Muscle of leg (tissue), 11 donors: ENCODE data around the gene BICDL1. TPM values are rescaled to one million over a fixed set of nuclear protein-coding genes. Genes with fewer than 3 reads are reported as not detected.

Experiments used
- DNase-seq: peaks from one replicate; pipeline ENCODE4 v3.0.0; 2013
- H3K27ac ChIP-seq: one replicate; pipeline ENCODE4 v1.5.1; 2013; ENCODE audit warnings: mild to moderate bottlenecking, low read length, control low read depth
- H3K27me3 ChIP-seq: one replicate; pipeline ENCODE4 v1.6.1; 2013; ENCODE audit warnings: low read length; ENCODE audit not compliant: control insufficient read depth, insufficient read depth
- H3K36me3 ChIP-seq: one replicate; pipeline ENCODE4 v1.6.1; 2013; ENCODE audit warnings: low read length; ENCODE audit not compliant: control insufficient read depth, insufficient read depth
- H3K4me1 ChIP-seq: one replicate; pipeline ENCODE4 v1.6.1; 2013; ENCODE audit warnings: low read length; ENCODE audit not compliant: control insufficient read depth, insufficient read depth
- H3K4me3 ChIP-seq: one replicate; pipeline ENCODE4 v1.5.1; 2013; ENCODE audit warnings: low read length, control low read depth
- H3K9me3 ChIP-seq: replicated peaks from 2 replicates; pipeline ENCODE4 v1.6.1; 2013; ENCODE audit warnings: low read depth, low read length; ENCODE audit not compliant: control insufficient read depth
- WGBS: methylation state at CpG from one replicate; pipeline ENCODE4 v1.1.5; 2013; ENCODE audit warnings: missing lambda C conversion rate; ENCODE audit not compliant: insufficient coverage; 5-methylcytosine and 5-hydroxymethylcytosine counted together
- polyA plus RNA-seq, 8 donors: library from polyadenylated mRNA; unstranded; fragments of 120-200 nt; gene quantifications; one replicate each; pipeline versions ENCODE4 v1.2.1 to v1.2.3, GENCODE V29; 2013; ENCODE audit warnings: inconsistent platforms in 1 of 8, low replicate concordance in 1 of 8; ENCODE audit not compliant: insufficient read length in 8 of 8, insufficient read depth in 1 of 8
- total RNA-seq: library from RNA; stranded (reverse); fragments of 120-200 nt; gene quantifications from one replicate; pipeline ENCODE4 v1.2.4, GENCODE V29; 2013

BICDL1 gene
- total and polyA plus RNA-seq, 9 donors = 1.3 to 6.4 (median 3.4) TPM

- Histone ChIP-seq H3K4me3 (no peak overlapping the region), H3K27me3 (no peaks in the 10 kb centered on the region), H3K9me3 (no peaks in the 10 kb centered on the region), H3K4me1 (no peaks in the 10 kb centered on the region), H3K27ac (no peak overlapping the region), H3K36me3 (no peaks in the 10 kb centered on the region)
- 84% methylated on average over 4 of the region's 6 CpGs for WGBS
- no peak for DNase-seq
These were observed 87.6 kb downstream of the BICDL1 start for GRCh38 chr12:120076651-120077050.

- DNase-seq = no peak
- Histone ChIP-seq H3K27me3 (no peaks in the 10 kb centered on the region), H3K9me3 (no peaks in the 10 kb centered on the region), H3K4me1 (no peaks in the 10 kb centered on the region), H3K27ac (no peak overlapping the region), H3K4me3 (no peak overlapping the region), H3K36me3 (no peaks in the 10 kb centered on the region)
- 92% methylated on average over 5 of the region's 6 CpGs for WGBS
These were observed 88.2 kb downstream of the BICDL1 start for GRCh38 chr12:120077260-120077659.

DNA sequence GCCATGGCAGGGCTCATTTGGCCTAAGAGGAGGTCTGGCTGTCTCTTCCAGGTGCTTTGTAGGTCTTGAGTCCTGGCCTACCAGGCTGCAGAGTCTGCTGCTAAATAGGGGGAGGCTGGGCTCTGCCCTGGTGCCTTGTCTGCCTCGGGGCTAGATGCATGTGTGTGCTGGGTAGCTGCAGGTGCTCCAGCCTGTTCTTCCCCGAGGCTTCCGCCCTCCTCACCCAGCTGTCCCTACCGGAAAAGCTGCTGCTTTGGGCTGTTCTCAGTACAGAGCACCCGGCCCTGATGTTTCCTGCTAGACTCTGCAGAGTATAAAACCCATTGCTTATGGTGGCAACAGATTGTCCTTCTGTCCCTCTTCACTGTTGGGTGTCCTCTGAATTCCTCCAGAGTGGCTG is 89.8 kb downstream of the BICDL1 start:
- Histone ChIP-seq H3K36me3 (no peaks in the 10 kb centered on the region), H3K9me3 (no peaks in the 10 kb centered on the region), H3K27me3 (no peaks in the 10 kb centered on the region), H3K27ac (no peak overlapping the region), H3K4me1 (no peaks in the 10 kb centered on the region), H3K4me3 (no peak overlapping the region)
- no peak for DNase-seq
- WGBS = 52% methylated on average over 5 of the region's 5 CpGs

- Histone ChIP-seq H3K27me3 (no peaks in the 10 kb centered on the region), H3K9me3 (no peaks in the 10 kb centered on the region), H3K4me1 (no peaks in the 10 kb centered on the region), H3K27ac (no peak overlapping the region), H3K36me3 (no peaks in the 10 kb centered on the region), H3K4me3 (no peak overlapping the region)
- WGBS = 86% methylated on average over 5 of the region's 9 CpGs
- no peak for DNase-seq
These were observed 90.7 kb downstream of the BICDL1 start for GRCh38 chr12:120079411-120080400.

DNA sequence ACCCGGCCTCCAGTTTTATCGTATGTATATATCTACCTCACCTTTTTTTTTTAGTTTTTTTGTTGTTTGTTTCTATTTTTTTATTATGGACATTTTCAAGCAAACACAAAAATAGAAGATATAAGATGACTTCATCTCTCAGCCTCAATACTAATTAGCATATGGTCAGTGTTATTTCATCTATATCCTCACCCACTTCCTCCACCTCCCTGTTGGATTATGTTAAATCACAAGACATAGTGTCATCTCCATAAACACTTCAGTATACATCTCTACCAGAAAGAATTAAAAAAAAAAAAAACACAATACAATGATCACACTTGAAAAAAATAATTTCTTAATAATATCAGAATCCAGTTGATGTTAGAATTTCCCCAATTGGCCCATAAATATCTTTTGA is 92.6 kb downstream of the BICDL1 start:
- no peak overlapping the region for H3K4me3 ChIP-seq
- no peaks in the 10 kb centered on the region for H3K27me3 ChIP-seq
- H3K36me3 ChIP-seq = no peaks in the 10 kb centered on the region
- H3K9me3 ChIP-seq = no peaks in the 10 kb centered on the region
- WGBS = no CpG with 5 or more reads among the region's 2 CpGs
- peaks cover 2% of the 10 kb centered on the region for H3K4me1 ChIP-seq
- DNase-seq = no peak
- no peak overlapping the region for H3K27ac ChIP-seq

GRCh38 chr12:120085920-120086645 is 97.0 kb downstream of the BICDL1 start:
- Histone ChIP-seq H3K9me3 (no peaks in the 10 kb centered on the region), H3K27ac (no peak overlapping the region), H3K36me3 (no peaks in the 10 kb centered on the region), H3K4me3 (no peak overlapping the region), H3K4me1 (peaks cover 24% of the 10 kb centered on the region), H3K27me3 (no peaks in the 10 kb centered on the region)
- no CpG with 5 or more reads among the region's 6 CpGs for WGBS
- no peak for DNase-seq

DNA sequence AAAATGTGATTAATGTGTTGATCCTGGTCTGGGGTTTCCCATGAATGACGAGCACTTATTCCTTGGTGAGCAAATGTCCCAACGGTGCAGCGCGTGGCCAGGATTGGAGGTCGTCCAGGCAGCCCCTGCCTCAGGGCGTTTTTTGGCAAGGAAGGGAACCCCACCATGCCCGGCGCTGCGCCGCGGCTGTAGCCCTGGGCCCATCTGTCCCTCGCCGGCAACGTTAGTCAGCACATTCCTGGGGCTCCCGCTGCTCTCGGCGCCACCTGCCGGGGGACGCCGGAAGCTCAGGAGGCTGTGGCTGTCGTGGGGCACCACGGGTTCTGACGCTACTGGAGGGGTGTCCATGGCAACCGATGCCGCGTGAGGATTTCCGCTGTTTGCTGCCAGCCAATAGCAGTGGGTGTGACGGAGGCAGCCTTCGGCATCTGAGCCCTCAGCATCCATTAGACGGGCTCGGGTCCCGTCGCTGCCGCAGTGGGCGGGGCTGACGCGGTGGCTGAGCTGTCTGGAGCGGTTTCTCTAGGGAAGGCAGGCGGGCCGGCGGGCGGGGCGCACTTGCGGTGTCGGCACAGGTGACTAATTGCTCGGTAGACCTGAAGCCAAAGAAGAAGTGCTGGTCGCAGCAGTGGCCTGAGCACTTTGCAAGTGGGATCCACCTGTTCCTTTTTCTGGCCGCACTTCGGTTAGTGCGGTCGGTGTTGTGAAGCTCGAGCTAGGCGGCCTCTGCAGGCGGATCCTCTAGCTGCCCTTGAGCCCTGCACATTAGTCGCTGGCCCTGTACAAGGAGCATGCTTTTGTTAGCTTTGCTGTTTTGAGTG is 98.0 kb downstream of the BICDL1 start:
- H3K27ac ChIP-seq = peak overlapping the region; percentile 22
- H3K4me1 ChIP-seq = peaks cover 28% of the 10 kb centered on the region
- under 1% methylated on average over 54 of the region's 55 CpGs for WGBS
- peak overlapping the region; percentile 37 for H3K4me3 ChIP-seq
- no peaks in the 10 kb centered on the region for H3K27me3 ChIP-seq
- H3K9me3 ChIP-seq = no peaks in the 10 kb centered on the region
- peak; percentile 98 for DNase-seq
- peaks cover 2% of the 10 kb centered on the region for H3K36me3 ChIP-seq

- no peak for DNase-seq
- Histone ChIP-seq H3K4me3 (no peak overlapping the region), H3K36me3 (peaks cover 10% of the 10 kb centered on the region), H3K9me3 (no peaks in the 10 kb centered on the region), H3K27me3 (no peaks in the 10 kb centered on the region), H3K4me1 (peaks cover 40% of the 10 kb centered on the region), H3K27ac (no peak overlapping the region)
- WGBS = 26% methylated on average over 5 of the region's 8 CpGs
These were observed 100.1 kb downstream of the BICDL1 start for GRCh38 chr12:120089105-120089504.

- Histone ChIP-seq H3K4me1 (peaks cover 46% of the 10 kb centered on the region), H3K9me3 (no peaks in the 10 kb centered on the region), H3K36me3 (peaks cover 14% of the 10 kb centered on the region), H3K4me3 (no peak overlapping the region), H3K27ac (no peak overlapping the region), H3K27me3 (no peaks in the 10 kb centered on the region)
- DNase-seq = no peak
- WGBS = 34% methylated on average over 2 of the region's 2 CpGs
These were observed 100.8 kb downstream of the BICDL1 start for GRCh38 chr12:120089796-120090195.
